Gastrocnemius medialis (tissue), 4 donors: Measurements from ENCODE around the gene UBE2Q1. TPM values are rescaled to one million over a fixed set of nuclear protein-coding genes. Genes with fewer than 3 reads are reported as not detected.

Source experiments
- ATAC-seq, 2 donors: fragments of 150-250 bp; one replicate each; pipeline ENCODE4 v1.9.1; 2016
- DNase-seq, 2 donors: peaks; one replicate each; pipeline ENCODE4 v3.0.0-alpha.2; 2019
- H3K27ac ChIP-seq, 4 donors: fragments of 200-600 bp; sonication (generic); 1 replicate in 1 of 4; 2 replicates in 3 of 4; pipeline ENCODE4 v1.5.1; 2016 to 2018; ENCODE audit warnings: mild to moderate bottlenecking in 2 of 4, moderate library complexity in 1 of 4
- H3K27me3 ChIP-seq, 3 donors: fragments of 200-600 bp; sonication (generic) in 2 of 3; 1 replicate in 1 of 3; 2 replicates in 2 of 3; pipeline versions ENCODE4 v1.5.1 to v1.6.0; 2016 to 2019; ENCODE audit warnings: mild to moderate bottlenecking in 1 of 3, moderate library complexity in 1 of 3
- H3K36me3 ChIP-seq, 2 donors: fragments of 200-600 bp; sonication (generic) in 1 of 2; one replicate each; pipeline ENCODE4 v1.5.1; 2017 to 2018
- H3K4me1 ChIP-seq, 2 donors: fragments of 200-600 bp; sonication (generic) in 1 of 2; one replicate each; pipeline ENCODE4 v1.5.1; 2016 to 2017; ENCODE audit warnings: mild to moderate bottlenecking in 2 of 2
- H3K4me3 ChIP-seq, 4 donors: fragments of 200-600 bp; sonication (generic) in 3 of 4; 1 replicate in 1 of 4; 2 replicates in 3 of 4; pipeline ENCODE4 v1.5.1; 2016 to 2019; ENCODE audit warnings: mild to moderate bottlenecking in 2 of 4
- H3K9me3 ChIP-seq, 3 donors: fragments of 200-600 bp; sonication (generic) in 2 of 3; 1 replicate in 1 of 3; 2 replicates in 2 of 3; pipeline ENCODE4 v1.5.1; 2016 to 2019
- POLR2A ChIP-seq, 2 donors: fragments of 450-650 bp; IDR thresholded peaks; one replicate each; pipeline ENCODE4 v1.6.1; 2017; ENCODE audit warnings: antibody characterized with exemption in 2 of 2, mild to moderate bottlenecking in 2 of 2, moderate library complexity in 2 of 2
- in situ Hi-C, 4 donors: fragments of 200-750 bp; cut with MboI; loops; one replicate each; pipeline versions ENCODE4 v1.15.0 to v1.8.0; 2017; ENCODE audit warnings: low sequenced_read_pairs in 4 of 4
- intact Hi-C: fragments of 100-400 bp; cut with DNase I; formaldehyde crosslinking; loops from one replicate; pipeline ENCODE4 v1.15.1; 2023; ENCODE audit warnings: low total_unique reads
- total RNA-seq, 4 donors: library from RNA; depleted of rRNA; stranded (reverse); fragments of >200 nt; gene quantifications; one replicate each; pipeline versions ENCODE4 v1.1.0 to v1.2.3, GENCODE V29; 2016
- TF ChIP-seq, protein P1 (sequence below), 5 experiments: fragments of 450-650 bp in 3 of 5; fragments of 200-600 bp in 2 of 5; sonication (generic) in 2 of 5; IDR thresholded peaks in 4 of 5; conservative IDR thresholded peaks in 1 of 5; 1 replicate in 4 of 5; 2 replicates in 1 of 5; pipeline ENCODE4 v1.5.1; 2016 to 2019; ENCODE audit warnings: antibody characterized with exemption in 5 of 5, mild to moderate bottlenecking in 3 of 5, moderate library complexity in 3 of 5

Gene UBE2Q1
- total RNA-seq, 4 donors from 2014 or later: 18.8 to 42.8 (median 24.1) TPM

DNA sequence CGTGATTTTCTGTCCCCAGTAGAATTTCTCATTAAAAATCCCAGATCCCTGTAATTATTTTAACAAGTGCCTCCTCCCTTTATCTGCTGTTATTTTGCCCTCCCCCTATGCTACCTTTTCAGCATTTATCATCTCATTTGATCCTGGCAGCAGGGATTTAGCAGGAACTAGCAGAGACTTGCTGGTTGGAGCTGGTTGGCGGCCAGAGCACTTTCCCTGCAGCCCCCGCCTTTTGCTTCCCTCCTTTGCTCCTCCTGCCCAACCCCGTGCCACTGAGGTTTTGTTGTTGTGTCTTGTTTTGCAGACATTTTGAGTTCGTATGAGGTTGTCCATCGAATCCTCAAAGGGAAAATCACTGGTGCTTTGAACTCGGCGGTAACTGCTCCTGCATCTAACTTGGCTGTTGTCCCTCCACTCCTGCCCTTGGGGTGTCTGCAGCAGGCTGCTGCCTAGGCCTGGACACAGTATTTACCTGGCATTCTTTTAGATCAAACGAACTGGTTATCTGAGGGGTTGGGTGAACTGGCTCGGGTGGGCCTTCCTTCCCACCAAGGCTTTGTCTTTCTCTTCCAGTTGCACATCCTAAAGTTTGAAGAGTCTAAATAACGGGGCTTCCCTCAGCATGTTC is 11.2 kb downstream of the UBE2Q1 start:
- intact Hi-C loops (no loop called here), in situ Hi-C loops (loop anchor here in 3 of 4 donors (10.0 kb wide), 1 partner anchor 62 kb away; no protein-coding TSS in a partner anchor)
- Histone ChIP-seq H3K4me3 (no peak overlapping the region), H3K36me3 (peaks cover 0 to 37% of the 10 kb centered on the region in 2 donors), H3K9me3 (no peaks in the 10 kb centered on the region), H3K27ac (no peak overlapping the region), H3K27me3 (no peaks in the 10 kb centered on the region), H3K4me1 (no peaks in the 10 kb centered on the region)
- DNase-seq (no peak), ATAC-seq (no peak)
- TF ChIP-seq, protein P1, sequence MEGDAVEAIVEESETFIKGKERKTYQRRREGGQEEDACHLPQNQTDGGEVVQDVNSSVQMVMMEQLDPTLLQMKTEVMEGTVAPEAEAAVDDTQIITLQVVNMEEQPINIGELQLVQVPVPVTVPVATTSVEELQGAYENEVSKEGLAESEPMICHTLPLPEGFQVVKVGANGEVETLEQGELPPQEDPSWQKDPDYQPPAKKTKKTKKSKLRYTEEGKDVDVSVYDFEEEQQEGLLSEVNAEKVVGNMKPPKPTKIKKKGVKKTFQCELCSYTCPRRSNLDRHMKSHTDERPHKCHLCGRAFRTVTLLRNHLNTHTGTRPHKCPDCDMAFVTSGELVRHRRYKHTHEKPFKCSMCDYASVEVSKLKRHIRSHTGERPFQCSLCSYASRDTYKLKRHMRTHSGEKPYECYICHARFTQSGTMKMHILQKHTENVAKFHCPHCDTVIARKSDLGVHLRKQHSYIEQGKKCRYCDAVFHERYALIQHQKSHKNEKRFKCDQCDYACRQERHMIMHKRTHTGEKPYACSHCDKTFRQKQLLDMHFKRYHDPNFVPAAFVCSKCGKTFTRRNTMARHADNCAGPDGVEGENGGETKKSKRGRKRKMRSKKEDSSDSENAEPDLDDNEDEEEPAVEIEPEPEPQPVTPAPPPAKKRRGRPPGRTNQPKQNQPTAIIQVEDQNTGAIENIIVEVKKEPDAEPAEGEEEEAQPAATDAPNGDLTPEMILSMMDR (IDR thresholded peaks at IDR 0.05 in 4 of 5, conservative IDR thresholded peaks at IDR 0.05 in 1 of 5): no peak

- DNase-seq (peak in 1 of 2 donors; percentile 43), ATAC-seq (peak; percentile 48 to 86)
- TF ChIP-seq, protein P1 (IDR thresholded peaks at IDR 0.05 in 4 of 5, conservative IDR thresholded peaks at IDR 0.05 in 1 of 5): peak; percentile 59 to 82 (median 63)
- no peak for TF ChIP-seq POLR2A (IDR thresholded peaks at IDR 0.05)
- no peak overlapping the region for H3K4me3 ChIP-seq
- peaks cover 0 to 30% of the 10 kb centered on the region in 2 donors for H3K36me3 ChIP-seq
- in situ Hi-C loops (loop anchor here in 3 of 4 donors (10.0 kb wide), 1 partner anchor 62 kb away; no protein-coding TSS in a partner anchor), intact Hi-C loops (loop anchor here (1.0 kb wide), 1 partner anchor 66 kb away; no protein-coding TSS in a partner anchor)
- no peaks in the 10 kb centered on the region for H3K9me3 ChIP-seq
- no peak overlapping the region for H3K27ac ChIP-seq
- no peaks in the 10 kb centered on the region for H3K27me3 ChIP-seq
- H3K4me1 ChIP-seq: no peaks in the 10 kb centered on the region
Measured at GRCh38 chr1:154546264-154547063, 12.0 kb downstream of the UBE2Q1 start.

GRCh38 chr1:154541231-154541630 is 17.2 kb downstream of the UBE2Q1 start:
- Histone ChIP-seq H3K27me3 (no peaks in the 10 kb centered on the region), H3K4me3 (no peak overlapping the region), H3K27ac (no peak overlapping the region), H3K4me1 (no peaks in the 10 kb centered on the region), H3K9me3 (no peaks in the 10 kb centered on the region), H3K36me3 (no peaks in the 10 kb centered on the region)
- TF ChIP-seq POLR2A (IDR thresholded peaks at IDR 0.05): no peak
- TF ChIP-seq, protein P1 (IDR thresholded peaks at IDR 0.05 in 4 of 5, conservative IDR thresholded peaks at IDR 0.05 in 1 of 5): no peak
- intact Hi-C loops (no loop called here), in situ Hi-C loops (loop anchor here in 3 of 4 donors (10.0 kb wide), 1 partner anchor 56 kb away; no protein-coding TSS in a partner anchor)
- ATAC-seq: no peak
- DNase-seq: no peak

GRCh38 chr1:154539486-154540483 is 18.7 kb downstream of the UBE2Q1 start:
- Histone ChIP-seq H3K9me3 (no peaks in the 10 kb centered on the region), H3K27ac (no peak overlapping the region), H3K36me3 (no peaks in the 10 kb centered on the region), H3K4me3 (no peak overlapping the region), H3K4me1 (no peaks in the 10 kb centered on the region), H3K27me3 (no peaks in the 10 kb centered on the region)
- ATAC-seq: no peak
- in situ Hi-C loops: loop anchor here in 3 of 4 donors (10.0 kb wide), 1 partner anchor 55 kb away; no protein-coding TSS in a partner anchor
- no peak for DNase-seq
- TF ChIP-seq POLR2A (IDR thresholded peaks at IDR 0.05): no peak
- TF ChIP-seq, protein P1 (IDR thresholded peaks at IDR 0.05 in 4 of 5, conservative IDR thresholded peaks at IDR 0.05 in 1 of 5): no peak
- intact Hi-C loops: no loop called here
